ENCODE data around the gene PREPL.

Gene PREPL

GRCh38 chr2:44297431-44297830 lies 63.9 kb downstream of the PREPL start:
- no peak for DNase-seq (ENCODE audit: low spot score)
- Mint-ChIP-seq H3K4me1 (ENCODE audit: low read depth) (peaks cover 12% of the 10 kb centered on the region), H3K36me3 (ENCODE audit: low read depth) (no peaks in the 10 kb centered on the region), H3K9me3 (no peaks in the 10 kb centered on the region), H3K27ac (no peak overlapping the region), H3K27me3 (ENCODE audit: low read depth) (peaks cover 5% of the 10 kb centered on the region), H3K4me3 (no peak overlapping the region)

- peaks cover 12% of the 10 kb centered on the region for H3K4me1 Mint-ChIP-seq (ENCODE audit: low read depth)
- H3K27me3 Mint-ChIP-seq (ENCODE audit: low read depth) = peaks cover 9% of the 10 kb centered on the region
- no peak overlapping the region for H3K4me3 Mint-ChIP-seq
- no peaks in the 10 kb centered on the region for H3K9me3 Mint-ChIP-seq
- DNase-seq (ENCODE audit: low spot score) = no peak
- no peaks in the 10 kb centered on the region for H3K36me3 Mint-ChIP-seq (ENCODE audit: low read depth)
- H3K27ac Mint-ChIP-seq = no peak overlapping the region
Measured at GRCh38 chr2:44296653-44297052, 64.6 kb downstream of the PREPL start.

GRCh38 chr2:44295633-44296359 lies 65.5 kb downstream of the PREPL start:
- no peak overlapping the region for H3K4me3 Mint-ChIP-seq
- peaks cover 12% of the 10 kb centered on the region for H3K4me1 Mint-ChIP-seq (ENCODE audit: low read depth)
- H3K27ac Mint-ChIP-seq = no peak overlapping the region
- no peaks in the 10 kb centered on the region for H3K36me3 Mint-ChIP-seq (ENCODE audit: low read depth)
- DNase-seq (ENCODE audit: low spot score) = no peak
- H3K27me3 Mint-ChIP-seq (ENCODE audit: low read depth) = peaks cover 9% of the 10 kb centered on the region
- H3K9me3 Mint-ChIP-seq = no peaks in the 10 kb centered on the region

- no peak overlapping the region for H3K27ac Mint-ChIP-seq
- H3K9me3 Mint-ChIP-seq = no peaks in the 10 kb centered on the region
- no peak for DNase-seq (ENCODE audit: low spot score)
- peaks cover 9% of the 10 kb centered on the region for H3K27me3 Mint-ChIP-seq (ENCODE audit: low read depth)
- H3K36me3 Mint-ChIP-seq (ENCODE audit: low read depth) = no peaks in the 10 kb centered on the region
- peaks cover 12% of the 10 kb centered on the region for H3K4me1 Mint-ChIP-seq (ENCODE audit: low read depth)
- H3K4me3 Mint-ChIP-seq = no peak overlapping the region
Measured at GRCh38 chr2:44295113-44295512, 66.2 kb downstream of the PREPL start.

GRCh38 chr2:44291281-44292248 lies 69.7 kb downstream of the PREPL start:
- DNase-seq (ENCODE audit: low spot score) = no peak
- H3K4me3 Mint-ChIP-seq = no peak overlapping the region

GRCh38 chr2:44290261-44290660 lies 71.0 kb downstream of the PREPL start:
- H3K27ac Mint-ChIP-seq = no peak overlapping the region
- H3K27me3 Mint-ChIP-seq (ENCODE audit: low read depth) = peaks cover 14% of the 10 kb centered on the region
- no peaks in the 10 kb centered on the region for H3K36me3 Mint-ChIP-seq (ENCODE audit: low read depth)
- H3K4me1 Mint-ChIP-seq (ENCODE audit: low read depth) = no peaks in the 10 kb centered on the region
- no peak for DNase-seq (ENCODE audit: low spot score)
- H3K4me3 Mint-ChIP-seq = no peak overlapping the region
- H3K9me3 Mint-ChIP-seq = no peaks in the 10 kb centered on the region

More at GRCh38 chr2:44291281-44292248, 69.7 kb downstream of the PREPL start:
- H3K9me3 Mint-ChIP-seq = no peaks in the 10 kb centered on the region
- H3K36me3 Mint-ChIP-seq (ENCODE audit: low read depth) = no peaks in the 10 kb centered on the region
- H3K27ac Mint-ChIP-seq = no peak overlapping the region
- peaks cover 12% of the 10 kb centered on the region for H3K27me3 Mint-ChIP-seq (ENCODE audit: low read depth)
- peaks cover 7% of the 10 kb centered on the region for H3K4me1 Mint-ChIP-seq (ENCODE audit: low read depth)

- Mint-ChIP-seq H3K9me3 (no peaks in the 10 kb centered on the region), H3K27ac (no peak overlapping the region), H3K27me3 (ENCODE audit: low read depth) (peaks cover 17% of the 10 kb centered on the region), H3K36me3 (ENCODE audit: low read depth) (no peaks in the 10 kb centered on the region), H3K4me1 (ENCODE audit: low read depth) (no peaks in the 10 kb centered on the region), H3K4me3 (no peak overlapping the region)
- no peak for DNase-seq (ENCODE audit: low spot score)
Measured at GRCh38 chr2:44286884-44287638, 74.2 kb downstream of the PREPL start.

- Mint-ChIP-seq H3K36me3 (ENCODE audit: low read depth) (no peaks in the 10 kb centered on the region), H3K4me3 (no peak overlapping the region), H3K27ac (no peak overlapping the region), H3K4me1 (ENCODE audit: low read depth) (no peaks in the 10 kb centered on the region), H3K27me3 (ENCODE audit: low read depth) (peaks cover 19% of the 10 kb centered on the region), H3K9me3 (no peaks in the 10 kb centered on the region)
- no peak for DNase-seq (ENCODE audit: low spot score)
Measured at GRCh38 chr2:44286119-44286883, 75.0 kb downstream of the PREPL start.

GRCh38 chr2:44285174-44285573 lies 76.1 kb downstream of the PREPL start:
- Mint-ChIP-seq H3K4me1 (ENCODE audit: low read depth) (no peaks in the 10 kb centered on the region), H3K36me3 (ENCODE audit: low read depth) (no peaks in the 10 kb centered on the region), H3K4me3 (no peak overlapping the region), H3K9me3 (no peaks in the 10 kb centered on the region), H3K27me3 (ENCODE audit: low read depth) (peaks cover 19% of the 10 kb centered on the region), H3K27ac (no peak overlapping the region)
- no peak for DNase-seq (ENCODE audit: low spot score)

- Mint-ChIP-seq H3K4me3 (no peak overlapping the region), H3K36me3 (ENCODE audit: low read depth) (no peaks in the 10 kb centered on the region), H3K27ac (no peak overlapping the region), H3K4me1 (ENCODE audit: low read depth) (no peaks in the 10 kb centered on the region), H3K27me3 (ENCODE audit: low read depth) (peaks cover 19% of the 10 kb centered on the region), H3K9me3 (no peaks in the 10 kb centered on the region)
- DNase-seq (ENCODE audit: low spot score) = no peak
Measured at GRCh38 chr2:44283116-44283666, 78.1 kb downstream of the PREPL start.

GRCh38 chr2:44280869-44281268 lies 80.4 kb downstream of the PREPL start:
- H3K4me3 Mint-ChIP-seq = no peak overlapping the region
- H3K27me3 Mint-ChIP-seq (ENCODE audit: low read depth) = peaks cover 16% of the 10 kb centered on the region
- DNase-seq (ENCODE audit: low spot score) = no peak
- H3K4me1 Mint-ChIP-seq (ENCODE audit: low read depth) = no peaks in the 10 kb centered on the region
- no peaks in the 10 kb centered on the region for H3K9me3 Mint-ChIP-seq
- H3K27ac Mint-ChIP-seq = no peak overlapping the region
- no peaks in the 10 kb centered on the region for H3K36me3 Mint-ChIP-seq (ENCODE audit: low read depth)

- Mint-ChIP-seq H3K4me3 (no peak overlapping the region), H3K27ac (no peak overlapping the region), H3K9me3 (no peaks in the 10 kb centered on the region), H3K36me3 (ENCODE audit: low read depth) (no peaks in the 10 kb centered on the region), H3K4me1 (ENCODE audit: low read depth) (no peaks in the 10 kb centered on the region), H3K27me3 (ENCODE audit: low read depth) (peaks cover 7% of the 10 kb centered on the region)
- DNase-seq (ENCODE audit: low spot score) = no peak
Measured at GRCh38 chr2:44277541-44277940, 83.8 kb downstream of the PREPL start.

- no peaks in the 10 kb centered on the region for H3K36me3 Mint-ChIP-seq (ENCODE audit: low read depth)
- DNase-seq (ENCODE audit: low spot score) = no peak
- H3K27me3 Mint-ChIP-seq (ENCODE audit: low read depth) = no peaks in the 10 kb centered on the region
- H3K27ac Mint-ChIP-seq = no peak overlapping the region
- H3K4me3 Mint-ChIP-seq = no peak overlapping the region
- H3K9me3 Mint-ChIP-seq = no peaks in the 10 kb centered on the region
- peaks cover under 1% of the 10 kb centered on the region for H3K4me1 Mint-ChIP-seq (ENCODE audit: low read depth)
Measured at GRCh38 chr2:44275927-44276303, 85.4 kb downstream of the PREPL start.
